PC-3 (cell line): ENCODE results near the gene TMEM233. TPM values are rescaled to one million over a fixed set of nuclear protein-coding genes. Genes with fewer than 3 reads are reported as not detected.

Source experiments
- ATAC-seq: fragments of 200-7000 bp; cut with Tn5 transposase; 2 replicates; pipeline ENCODE4 v1.9.1; 2020; ENCODE audit warnings: mild to moderate bottlenecking, moderate library complexity
- BruUV-seq: library from RNA; stranded (reverse); fragments of 400-500 nt; replicated peaks from 2 replicates; lab custom pipeline; 2021; lab: Mats Ljungman, UMichigan
- CTCF ChIA-PET: fragments of 300-600 bp; sonication (Branson Sonifier 250); formaldehyde crosslinking; loops from one replicate; lab custom pipeline; 2022; ENCODE audit warnings: antibody characterized with exemption; lab: Charles Lee
- POLR2A ChIA-PET: fragments of 300-600 bp; sonication (Branson Sonifier 250); formaldehyde crosslinking; loops from one replicate; lab custom pipeline; 2022; ENCODE audit warnings: antibody characterized with exemption; ENCODE audit not compliant: unreplicated experiment; lab: Charles Lee
- DNase-seq: peaks from one replicate; pipeline ENCODE4 v3.0.0-alpha.2; 2015
- H2AFZ ChIP-seq: fragments of 300-600 bp; sonication (generic); 2 replicates; pipeline ENCODE4 v1.6.0; 2016; ENCODE audit warnings: antibody characterized with exemption, low read length
- H3F3A ChIP-seq: fragments of 300-600 bp; sonication (generic); one replicate; pipeline ENCODE4 v1.6.0; 2017; ENCODE audit warnings: antibody characterized with exemption, low read length, control low read depth, mild to moderate bottlenecking; ENCODE audit not compliant: unreplicated experiment
- H3K27ac ChIP-seq: fragments of 300-600 bp; sonication (generic); 2 replicates; pipeline ENCODE4 v1.5.1; 2016; ENCODE audit warnings: mild to moderate bottlenecking, low read length
- H3K27me3 ChIP-seq: fragments of 300-600 bp; sonication (generic); 2 replicates; pipeline ENCODE4 v1.6.1; 2016; ENCODE audit warnings: low read length, mixed read lengths
- H3K36me3 ChIP-seq: fragments of 300-600 bp; sonication (generic); 2 replicates; pipeline ENCODE4 v1.6.1; 2016; ENCODE audit warnings: low read depth, mixed run types, low read length, mixed read lengths
- H3K4me1 ChIP-seq: fragments of 300-600 bp; sonication (generic); 2 replicates; pipeline ENCODE4 v1.5.1; 2016; ENCODE audit warnings: low read length; ENCODE audit not compliant: insufficient read depth
- H3K4me2 ChIP-seq: fragments of 300-600 bp; sonication (generic); 2 replicates; pipeline ENCODE4 v1.6.0; 2016; ENCODE audit warnings: low read length
- H3K4me3 ChIP-seq: fragments of 300-600 bp; sonication (generic); 2 replicates; pipeline ENCODE4 v1.5.1; 2016; ENCODE audit warnings: mild to moderate bottlenecking, low read length, mixed read lengths
- H3K79me2 ChIP-seq: fragments of 300-600 bp; sonication (generic); 2 replicates; pipeline ENCODE4 v1.6.1; 2017; ENCODE audit warnings: low read length, mixed read lengths
- H3K9ac ChIP-seq: fragments of 300-600 bp; sonication (generic); 2 replicates; pipeline ENCODE4 v1.6.0; 2016; ENCODE audit warnings: mild to moderate bottlenecking, low read length
- H3K9me2 ChIP-seq: fragments of 300-600 bp; sonication (generic); replicated peaks from 2 replicates; pipeline ENCODE4 v1.6.1; 2016; ENCODE audit warnings: mixed run types, low read length, mixed read lengths
- H3K9me3 ChIP-seq: fragments of 300-600 bp; sonication (generic); 2 replicates; pipeline ENCODE4 v1.6.1; 2016; ENCODE audit warnings: low read length, mixed read lengths
- H4K20me1 ChIP-seq: fragments of 300-600 bp; sonication (generic); 2 replicates; pipeline ENCODE4 v1.6.1; 2016; ENCODE audit warnings: low read length, mixed read lengths
- EZH2 ChIP-seq: fragments of 300-600 bp; sonication (generic); IDR thresholded peaks from one replicate; pipeline ENCODE4 v1.6.1; 2017; ENCODE audit warnings: antibody characterized with exemption, mild to moderate bottlenecking, low read length; ENCODE audit not compliant: unreplicated experiment
- EZH2phosphoT487 ChIP-seq: fragments of 300-600 bp; sonication (generic); IDR thresholded peaks from 2 replicates; pipeline ENCODE4 v1.6.1; 2018; ENCODE audit warnings: mild to moderate bottlenecking, antibody characterized with exemption, low read length, borderline replicate concordance
- intact Hi-C: fragments of 100-400 bp; cut with micrococcal nuclease; formaldehyde crosslinking; loops from 2 replicates; pipeline ENCODE4 v1.9.0; 2023
- total RNA-seq: library from RNA; depleted of rRNA; stranded (reverse); fragments of >200 nt; gene quantifications from 2 replicates; pipeline ENCODE4 v1.2.3, GENCODE V29; 2014
- TF ChIP-seq, protein P1 (sequence below): fragments of 300-600 bp; sonication (generic); conservative IDR thresholded peaks from 2 replicates; pipeline ENCODE4 v1.5.1; 2017; ENCODE audit warnings: antibody characterized with exemption, low read depth, mild to moderate bottlenecking, low read length

TMEM233 gene
- total RNA-seq, 1 experiment from 2014 or later = not detected

DNA sequence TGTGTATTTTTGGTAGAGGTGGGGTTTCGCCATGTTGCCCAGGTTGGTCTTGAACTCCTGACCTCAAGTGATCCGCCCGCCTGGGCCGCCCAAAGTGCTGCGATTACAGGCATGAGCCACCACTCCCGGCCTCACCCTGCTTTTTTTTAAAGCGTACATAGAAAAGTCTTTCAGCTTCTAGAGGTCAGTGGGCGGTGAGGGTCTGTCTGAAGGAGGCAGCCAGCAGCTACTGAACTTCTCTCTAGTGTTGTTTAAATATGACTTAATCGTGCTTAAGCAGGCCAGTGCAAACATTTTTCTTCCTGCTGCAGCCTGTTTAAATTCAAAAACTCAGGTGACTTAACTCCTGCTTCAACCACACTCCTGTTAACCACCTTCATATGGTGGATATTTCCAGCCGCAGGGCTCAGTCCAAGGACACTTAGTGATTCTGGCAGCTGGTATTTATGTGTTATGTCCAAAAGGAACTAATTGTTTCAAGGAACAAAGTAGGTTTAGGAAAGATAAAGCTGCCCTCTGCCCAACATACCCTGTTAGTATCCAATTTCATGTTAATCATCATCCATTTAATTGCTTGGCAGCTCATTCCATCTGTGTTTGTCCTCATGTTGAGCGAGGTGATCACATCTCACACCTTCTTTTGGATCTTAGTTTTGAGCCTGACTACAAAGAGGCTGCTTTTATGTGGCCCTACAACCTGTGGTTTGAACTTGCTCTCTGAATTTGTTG, 76.3 kb downstream of the TMEM233 start:
- Histone ChIP-seq H3K4me3 (peak overlapping the region; percentile 92; the same call in 1 of the 2 replicates), H3K27me3 (no peaks in the 10 kb centered on the region), H3K9ac (peak overlapping the region; percentile 30), H3K9me2 (no peaks in the 10 kb centered on the region), H2AFZ (no peak overlapping the region), H3K4me2 (peak overlapping the region; percentile 84), H3K9me3 (no peaks in the 10 kb centered on the region), H3K27ac (peak overlapping the region; percentile 29), H3K4me1 (peaks cover 41% of the 10 kb centered on the region), H3K36me3 (peaks cover 24% of the 10 kb centered on the region), H3K79me2 (peaks cover 39% of the 10 kb centered on the region), H3F3A (no peaks in the 10 kb centered on the region), H4K20me1 (no peaks in the 10 kb centered on the region)
- DNase-seq = peak; percentile 49
- TSS peak; percentile 1 for BruUV-seq
- intact Hi-C loops = loop anchor here (1.0 kb wide), 2 partner anchors 23 to 110 kb away; no protein-coding TSS in a partner anchor
- peak; percentile 5 for ATAC-seq
- TF ChIP-seq EZH2phosphoT487 = no peak
- TF ChIP-seq, protein P1, sequence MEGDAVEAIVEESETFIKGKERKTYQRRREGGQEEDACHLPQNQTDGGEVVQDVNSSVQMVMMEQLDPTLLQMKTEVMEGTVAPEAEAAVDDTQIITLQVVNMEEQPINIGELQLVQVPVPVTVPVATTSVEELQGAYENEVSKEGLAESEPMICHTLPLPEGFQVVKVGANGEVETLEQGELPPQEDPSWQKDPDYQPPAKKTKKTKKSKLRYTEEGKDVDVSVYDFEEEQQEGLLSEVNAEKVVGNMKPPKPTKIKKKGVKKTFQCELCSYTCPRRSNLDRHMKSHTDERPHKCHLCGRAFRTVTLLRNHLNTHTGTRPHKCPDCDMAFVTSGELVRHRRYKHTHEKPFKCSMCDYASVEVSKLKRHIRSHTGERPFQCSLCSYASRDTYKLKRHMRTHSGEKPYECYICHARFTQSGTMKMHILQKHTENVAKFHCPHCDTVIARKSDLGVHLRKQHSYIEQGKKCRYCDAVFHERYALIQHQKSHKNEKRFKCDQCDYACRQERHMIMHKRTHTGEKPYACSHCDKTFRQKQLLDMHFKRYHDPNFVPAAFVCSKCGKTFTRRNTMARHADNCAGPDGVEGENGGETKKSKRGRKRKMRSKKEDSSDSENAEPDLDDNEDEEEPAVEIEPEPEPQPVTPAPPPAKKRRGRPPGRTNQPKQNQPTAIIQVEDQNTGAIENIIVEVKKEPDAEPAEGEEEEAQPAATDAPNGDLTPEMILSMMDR = no peak
- TF ChIP-seq EZH2 = no peak
- POLR2A ChIA-PET = interaction anchor here (0.5 to 0.6 kb wide), 2 partner anchors 320 to 463 kb away, joined by 3 to 30 read pairs; no protein-coding TSS in a partner anchor
- CTCF ChIA-PET = interaction anchor here (0.7 to 0.9 kb wide), 4 partner anchors 12 to 119 kb away, joined by 3 to 5 read pairs (median 3); no protein-coding TSS in a partner anchor

- intact Hi-C loops = no loop called here
- peaks cover 39% of the 10 kb centered on the region for H3K79me2 ChIP-seq
- no peaks in the 10 kb centered on the region for H3K27me3 ChIP-seq
- H3K9ac ChIP-seq = no peak overlapping the region
- H3K9me2 ChIP-seq = no peaks in the 10 kb centered on the region
- H3K9me3 ChIP-seq = no peaks in the 10 kb centered on the region
- BruUV-seq = no TSS peak
- H4K20me1 ChIP-seq = no peaks in the 10 kb centered on the region
- no peak overlapping the region for H3K4me2 ChIP-seq
- H3K27ac ChIP-seq = no peak overlapping the region
- peaks cover 42% of the 10 kb centered on the region for H3K4me1 ChIP-seq
- ChIA-PET CTCF (no interaction called here), POLR2A (interaction anchor here (0.6 kb wide), 1 partner anchor 132 kb away, joined by 3 read pairs; no protein-coding TSS in a partner anchor)
- no peak overlapping the region for H3K4me3 ChIP-seq
- H3K36me3 ChIP-seq = peaks cover 35% of the 10 kb centered on the region
- ATAC-seq = no peak
- no peaks in the 10 kb centered on the region for H3F3A ChIP-seq
- TF ChIP-seq EZH2phosphoT487 = no peak
- TF ChIP-seq, protein P1 = no peak
- no peak for TF ChIP-seq EZH2
- no peak overlapping the region for H2AFZ ChIP-seq
- DNase-seq = no peak
These were observed 77.5 kb downstream of the TMEM233 start for GRCh38 chr12:119671070-119671469.

GRCh38 chr12:119672194-119672593, 78.6 kb downstream of the TMEM233 start:
- H3K27me3 ChIP-seq = no peaks in the 10 kb centered on the region
- peaks cover 37% of the 10 kb centered on the region for H3K4me1 ChIP-seq
- ATAC-seq (no peak), DNase-seq (no peak)
- TF ChIP-seq, protein P1 = no peak
- no peak for TF ChIP-seq EZH2
- TF ChIP-seq EZH2phosphoT487 = no peak
- ChIA-PET POLR2A (no interaction called here), CTCF (no interaction called here)
- H2AFZ ChIP-seq = no peak overlapping the region
- H4K20me1 ChIP-seq = no peaks in the 10 kb centered on the region
- no peak overlapping the region for H3K4me3 ChIP-seq
- H3F3A ChIP-seq = no peaks in the 10 kb centered on the region
- peaks cover 39% of the 10 kb centered on the region for H3K79me2 ChIP-seq
- H3K36me3 ChIP-seq = peaks cover 46% of the 10 kb centered on the region
- intact Hi-C loops = no loop called here
- no peaks in the 10 kb centered on the region for H3K9me2 ChIP-seq
- no peak overlapping the region for H3K9ac ChIP-seq
- no peak overlapping the region for H3K27ac ChIP-seq
- H3K9me3 ChIP-seq = no peaks in the 10 kb centered on the region
- BruUV-seq = no TSS peak
- no peak overlapping the region for H3K4me2 ChIP-seq
